ENCODE data around the gene HBS1L. TPM values are rescaled to one million over a fixed set of nuclear protein-coding genes. Genes with fewer than 3 reads are reported as not detected.

The HBS1L gene
- total RNA-seq, 4 donors from 2014 or later, result 35.4 to 50.2 (median 45.5) TPM

- no peak for TF ChIP-seq CTCF (IDR thresholded peaks at IDR 0.05; ENCODE audit: low read depth)
Measured at GRCh38 chr6:134937426-134937825, 117.2 kb downstream of the HBS1L start.

- TF ChIP-seq CTCF (IDR thresholded peaks at IDR 0.05; ENCODE audit: low read depth), result no peak
Measured at GRCh38 chr6:134936931-134937330, 117.7 kb downstream of the HBS1L start.

GRCh38 chr6:134936476-134936875 is 118.1 kb downstream of the HBS1L start:
- no peak for TF ChIP-seq CTCF (IDR thresholded peaks at IDR 0.05; ENCODE audit: low read depth)

- TF ChIP-seq CTCF (IDR thresholded peaks at IDR 0.05; ENCODE audit: low read depth), result no peak
Measured at GRCh38 chr6:134934793-134935485, 119.7 kb downstream of the HBS1L start.

- no peak for TF ChIP-seq CTCF (IDR thresholded peaks at IDR 0.05; ENCODE audit: low read depth)
Measured at GRCh38 chr6:134932535-134933470, 121.8 kb downstream of the HBS1L start.

- TF ChIP-seq CTCF (IDR thresholded peaks at IDR 0.05; ENCODE audit: low read depth), result no peak
Measured at GRCh38 chr6:134932098-134932497, 122.5 kb downstream of the HBS1L start.

GRCh38 chr6:134930463-134930862 is 124.2 kb downstream of the HBS1L start:
- no peak for TF ChIP-seq CTCF (IDR thresholded peaks at IDR 0.05; ENCODE audit: low read depth)
